Upper lobe of left lung (tissue), 6 donors: Measurements from ENCODE around the gene SAMD4A. TPM values are rescaled to one million over a fixed set of nuclear protein-coding genes. Genes with fewer than 3 reads are reported as not detected.
A peak's percentile ranks its signal among the peaks of the same experiment; 100 is the strongest.

Experiments
- ATAC-seq, 2 donors: fragments of 200-7000 bp; cut with Tn5 transposase; one replicate each; pipeline ENCODE4 v1.9.1; 2022; ENCODE audit warnings: mild to moderate bottlenecking in 2 of 2, moderate library complexity in 2 of 2; ENCODE audit not compliant: low FRiP score in 2 of 2
- DNase-seq, 2 donors: peaks; one replicate each; pipeline ENCODE4 v3.0.0-alpha.2; 2019 to 2020
- H3K27ac ChIP-seq, 4 donors: fragments of 200-600 bp; sonication (generic); one replicate each; pipeline ENCODE4 v1.5.1; 2016 to 2019
- H3K27me3 ChIP-seq, 4 donors: fragments of 200-600 bp; sonication (generic); one replicate each; pipeline ENCODE4 v1.5.1; 2017 to 2019
- H3K36me3 ChIP-seq, 4 donors: fragments of 200-600 bp; sonication (generic); one replicate each; pipeline ENCODE4 v1.5.1; 2016 to 2019
- H3K4me1 ChIP-seq, 4 donors: fragments of 200-600 bp; sonication (generic); one replicate each; pipeline ENCODE4 v1.5.1; 2018 to 2019
- H3K4me3 ChIP-seq, 4 donors: fragments of 200-600 bp; sonication (generic); one replicate each; pipeline ENCODE4 v1.5.1; 2017 to 2019; ENCODE audit warnings: mild to moderate bottlenecking in 2 of 4, moderate library complexity in 1 of 4
- H3K9me3 ChIP-seq, 4 donors: fragments of 200-600 bp; sonication (generic); one replicate each; pipeline ENCODE4 v1.5.1; 2018 to 2019
- EP300 ChIP-seq, 4 donors: sonication (generic); formaldehyde crosslinking; IDR thresholded peaks; one replicate each; pipeline ENCODE4 v1.5.1; 2017; ENCODE audit warnings: antibody characterized with exemption in 4 of 4, control low read depth in 2 of 4
- POLR2A ChIP-seq, 4 donors: fragments of 450-650 bp; IDR thresholded peaks; one replicate each; pipeline ENCODE4 v1.5.1; 2016 to 2017; ENCODE audit warnings: antibody characterized with exemption in 4 of 4, mild to moderate bottlenecking in 2 of 4
- POLR2AphosphoS5 ChIP-seq, 2 donors: sonication (generic); formaldehyde crosslinking; IDR thresholded peaks; one replicate each; pipeline ENCODE4 v1.5.1; 2017; ENCODE audit warnings: antibody characterized with exemption in 2 of 2
- WGBS, 2 donors: methylation state at CpG; one replicate each; pipeline ENCODE4 v1.1.5; 2017 to 2018; 5-methylcytosine and 5-hydroxymethylcytosine counted together
- total RNA-seq, 6 donors: library from RNA; depleted of rRNA in 4 of 6; stranded (reverse); fragments of >200 nt in 4 of 6; gene quantifications; one replicate each; pipeline versions ENCODE4 v1.1.0 to v1.2.1, GENCODE V29; 2016 to 2021
- TF ChIP-seq, protein P1 (sequence below), 6 experiments: fragments of 450-650 bp in 4 of 6; fragments of 200-600 bp in 2 of 6; sonication (generic) in 2 of 6; IDR thresholded peaks; one replicate each; pipeline ENCODE4 v1.5.1; 2016 to 2019; ENCODE audit warnings: antibody characterized with exemption in 6 of 6
- donor health status: DM: no; HTN: no; CAD: no; lungs with moderate emphysema.
- donor health status: DM: no; HTN: yes; CAD: no; lungs with severe emphysema.

The SAMD4A gene
- total RNA-seq, 6 donors from 2014 or later, result 26.0 to 68.3 (median 37.0) TPM

DNA sequence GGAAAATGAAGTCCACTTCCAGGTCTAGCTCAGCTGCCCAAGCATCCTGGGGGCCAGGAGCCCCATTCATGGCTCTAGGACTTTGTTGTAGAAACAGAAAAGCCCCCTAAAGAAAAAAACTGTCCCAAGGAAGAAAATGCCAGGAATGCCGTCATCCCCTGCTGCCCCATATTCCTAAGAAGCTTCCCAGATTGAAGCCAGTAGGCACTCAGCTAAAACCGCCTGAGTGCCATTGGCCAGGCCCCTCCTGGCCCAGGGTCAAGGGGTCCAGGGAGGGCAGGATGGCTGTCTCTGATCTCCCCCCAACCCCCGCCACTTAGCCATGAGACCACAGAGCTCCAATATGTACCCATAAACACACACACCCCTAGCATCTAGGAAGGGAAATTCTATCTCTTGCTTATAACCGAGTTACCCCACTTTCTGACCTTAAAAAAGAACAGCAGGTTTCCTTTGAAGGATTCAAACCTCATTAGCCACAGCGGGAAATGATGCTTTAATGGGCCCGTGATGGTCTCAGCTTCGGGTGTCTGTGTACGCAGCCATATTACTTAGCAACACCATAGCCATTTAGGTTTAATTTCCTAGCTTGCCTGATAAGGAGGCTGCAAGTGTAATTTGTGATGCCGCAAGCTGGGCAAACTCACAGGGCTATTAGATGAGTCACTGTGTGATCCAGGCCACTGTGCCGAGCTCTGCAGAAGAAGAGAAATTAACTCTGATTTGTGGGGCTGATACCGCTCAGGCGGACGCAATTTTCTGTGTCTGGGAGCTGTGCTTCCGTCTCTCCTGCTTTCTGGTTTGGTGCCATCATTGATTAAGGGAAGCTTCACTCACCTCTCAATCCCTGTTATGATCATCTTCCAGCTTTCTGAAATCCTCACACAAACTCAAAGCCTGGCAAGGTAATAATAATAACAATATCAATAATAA lies 251.5 kb downstream of the SAMD4A start:
- DNase-seq (no peak), ATAC-seq (peak in 1 of 2 donors; percentile 80)
- WGBS, 2 donors, result 76 to 78% methylated on average over 14 of the region's 14 CpGs
- no peaks in the 10 kb centered on the region for H3K27me3 ChIP-seq
- no peaks in the 10 kb centered on the region for H3K36me3 ChIP-seq
- no peaks in the 10 kb centered on the region for H3K4me1 ChIP-seq
- H3K9me3 ChIP-seq, result peaks cover 0 to 6% (median 1%) of the 10 kb centered on the region in 4 donors
- TF ChIP-seq EP300 (IDR thresholded peaks at IDR 0.05), result no peak
- TF ChIP-seq, protein P1, sequence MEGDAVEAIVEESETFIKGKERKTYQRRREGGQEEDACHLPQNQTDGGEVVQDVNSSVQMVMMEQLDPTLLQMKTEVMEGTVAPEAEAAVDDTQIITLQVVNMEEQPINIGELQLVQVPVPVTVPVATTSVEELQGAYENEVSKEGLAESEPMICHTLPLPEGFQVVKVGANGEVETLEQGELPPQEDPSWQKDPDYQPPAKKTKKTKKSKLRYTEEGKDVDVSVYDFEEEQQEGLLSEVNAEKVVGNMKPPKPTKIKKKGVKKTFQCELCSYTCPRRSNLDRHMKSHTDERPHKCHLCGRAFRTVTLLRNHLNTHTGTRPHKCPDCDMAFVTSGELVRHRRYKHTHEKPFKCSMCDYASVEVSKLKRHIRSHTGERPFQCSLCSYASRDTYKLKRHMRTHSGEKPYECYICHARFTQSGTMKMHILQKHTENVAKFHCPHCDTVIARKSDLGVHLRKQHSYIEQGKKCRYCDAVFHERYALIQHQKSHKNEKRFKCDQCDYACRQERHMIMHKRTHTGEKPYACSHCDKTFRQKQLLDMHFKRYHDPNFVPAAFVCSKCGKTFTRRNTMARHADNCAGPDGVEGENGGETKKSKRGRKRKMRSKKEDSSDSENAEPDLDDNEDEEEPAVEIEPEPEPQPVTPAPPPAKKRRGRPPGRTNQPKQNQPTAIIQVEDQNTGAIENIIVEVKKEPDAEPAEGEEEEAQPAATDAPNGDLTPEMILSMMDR (IDR thresholded peaks at IDR 0.05), result no peak
- TF ChIP-seq POLR2AphosphoS5 (IDR thresholded peaks at IDR 0.05), result no peak
- no peak for TF ChIP-seq POLR2A (IDR thresholded peaks at IDR 0.05)
- no peak overlapping the region for H3K4me3 ChIP-seq
- no peak overlapping the region for H3K27ac ChIP-seq

DNA sequence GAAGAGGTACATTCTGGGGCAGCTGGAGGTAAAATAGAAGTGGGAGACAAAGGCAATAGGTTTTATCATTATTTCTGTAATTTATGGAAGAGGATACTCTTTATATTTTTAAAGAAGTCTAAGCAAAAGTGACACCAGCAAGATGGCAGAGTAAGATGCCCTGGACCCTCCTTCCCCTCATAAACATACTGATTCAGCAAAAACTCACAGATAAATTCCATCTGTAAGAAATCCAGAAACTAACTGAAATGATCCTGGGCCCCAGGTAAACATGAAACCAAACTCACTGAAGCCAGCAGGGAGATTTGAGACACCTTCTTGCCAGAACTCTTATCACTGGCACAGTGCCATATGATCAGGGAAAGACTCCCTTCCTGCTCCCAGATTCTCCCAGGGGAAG lies 255.8 kb downstream of the SAMD4A start:
- Histone ChIP-seq H3K9me3 (peaks cover 6 to 23% (median 8%) of the 10 kb centered on the region in 4 donors), H3K4me1 (no peaks in the 10 kb centered on the region), H3K4me3 (no peak overlapping the region), H3K27ac (no peak overlapping the region), H3K27me3 (no peaks in the 10 kb centered on the region), H3K36me3 (no peaks in the 10 kb centered on the region)
- DNase-seq (no peak), ATAC-seq (no peak)
- TF ChIP-seq POLR2AphosphoS5 (IDR thresholded peaks at IDR 0.05) (no peak), POLR2A (IDR thresholded peaks at IDR 0.05) (no peak), EP300 (IDR thresholded peaks at IDR 0.05) (no peak)
- TF ChIP-seq, protein P1 (IDR thresholded peaks at IDR 0.05), result no peak

DNA sequence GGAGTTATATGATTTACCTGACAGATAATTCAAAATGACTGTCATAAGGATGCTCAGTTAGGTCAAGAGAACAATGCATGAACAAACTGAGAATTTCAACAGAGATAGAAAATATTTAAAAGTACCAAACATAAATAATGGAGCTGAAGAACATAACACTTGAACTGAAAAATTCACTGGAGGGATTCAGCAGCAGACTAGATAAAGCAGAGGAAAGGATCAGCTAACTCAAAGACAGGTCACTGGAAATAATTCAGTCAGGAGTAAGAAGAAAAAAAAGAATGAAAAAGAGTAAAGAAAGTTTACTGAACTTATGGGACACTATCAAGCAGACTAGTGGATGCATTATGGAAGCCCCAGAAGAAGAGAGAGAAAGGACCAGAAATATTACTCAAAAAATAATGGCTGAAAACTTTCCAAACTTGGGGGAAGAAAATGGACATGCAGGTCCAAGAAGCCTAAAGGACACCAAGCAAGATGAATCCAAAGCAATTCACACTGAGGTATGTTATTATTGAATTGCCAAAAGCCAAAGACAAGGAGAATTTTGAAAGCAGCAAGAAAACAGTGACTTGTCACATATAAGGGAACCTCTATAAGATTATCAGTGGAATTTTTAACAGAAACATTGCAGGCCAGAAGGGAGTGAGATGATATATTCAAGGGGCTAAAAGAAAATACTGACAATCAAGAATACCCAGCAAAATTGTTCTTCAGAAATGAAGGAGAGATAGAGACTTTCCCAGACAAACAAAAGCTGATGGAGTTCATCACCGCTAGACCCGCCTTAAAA lies 257.0 kb downstream of the SAMD4A start:
- 95 to 97% methylated on average over 2 of the region's 2 CpGs for WGBS, 2 donors
- Histone ChIP-seq H3K36me3 (no peaks in the 10 kb centered on the region), H3K27me3 (no peaks in the 10 kb centered on the region), H3K4me3 (no peak overlapping the region), H3K9me3 (peaks cover 6 to 23% (median 8%) of the 10 kb centered on the region in 4 donors), H3K27ac (no peak overlapping the region), H3K4me1 (no peaks in the 10 kb centered on the region)
- TF ChIP-seq EP300 (IDR thresholded peaks at IDR 0.05) (no peak), POLR2A (IDR thresholded peaks at IDR 0.05) (no peak), POLR2AphosphoS5 (IDR thresholded peaks at IDR 0.05) (no peak)
- TF ChIP-seq, protein P1 (IDR thresholded peaks at IDR 0.05), result no peak
- ATAC-seq, result no peak
- no peak for DNase-seq

DNA sequence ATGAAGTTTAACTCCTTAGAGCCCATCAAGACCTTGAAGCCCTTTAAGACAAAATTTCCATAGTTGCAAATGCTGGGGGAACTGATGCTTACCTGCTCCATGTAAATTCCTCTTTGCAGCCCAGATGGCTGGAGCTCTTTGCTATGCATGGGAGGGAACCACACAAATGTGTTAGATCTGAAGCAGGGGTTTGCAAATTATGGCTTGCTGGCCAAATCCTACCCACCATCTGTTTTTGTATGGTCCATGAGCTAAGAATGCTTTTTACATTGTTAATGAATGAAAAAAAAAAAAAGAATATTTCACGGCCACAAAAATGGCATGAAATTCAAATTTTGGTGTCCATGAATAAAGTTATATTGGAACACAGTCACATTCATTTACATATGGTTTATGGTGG lies 261.1 kb downstream of the SAMD4A start:
- TF ChIP-seq POLR2AphosphoS5 (IDR thresholded peaks at IDR 0.05) (no peak), EP300 (IDR thresholded peaks at IDR 0.05) (no peak), POLR2A (IDR thresholded peaks at IDR 0.05) (no peak)
- TF ChIP-seq, protein P1 (IDR thresholded peaks at IDR 0.05), result no peak
- no peaks in the 10 kb centered on the region for H3K27me3 ChIP-seq
- H3K27ac ChIP-seq, result no peak overlapping the region
- H3K4me1 ChIP-seq, result no peaks in the 10 kb centered on the region
- DNase-seq, result no peak
- no peaks in the 10 kb centered on the region for H3K36me3 ChIP-seq
- H3K9me3 ChIP-seq, result peaks cover 6 to 22% (median 8%) of the 10 kb centered on the region in 4 donors
- 91 to 98% methylated on average over 1 of the region's 1 CpG for WGBS, 2 donors
- H3K4me3 ChIP-seq, result no peak overlapping the region
- no peak for ATAC-seq
